Muscle layer of colon (tissue), 2 donors: ENCODE data around the gene NR1H4.

Source experiments
- H3K27ac ChIP-seq: one replicate; pipeline ENCODE4 v1.7.0; 2013; ENCODE audit warnings: low read depth, mild to moderate bottlenecking, low read length, moderate library complexity
- H3K27me3 ChIP-seq, 2 donors: one replicate each; pipeline ENCODE4 v1.7.0; 2013; ENCODE audit warnings: low read length in 2 of 2, mild to moderate bottlenecking in 2 of 2; ENCODE audit not compliant: insufficient read depth in 2 of 2, control insufficient read depth in 1 of 2
- H3K36me3 ChIP-seq: one replicate; pipeline ENCODE4 v1.7.0; 2013; ENCODE audit warnings: mild to moderate bottlenecking, low read length; ENCODE audit not compliant: insufficient read depth
- H3K4me1 ChIP-seq: one replicate; pipeline ENCODE4 v1.7.0; 2013; ENCODE audit warnings: mild to moderate bottlenecking, low read length; ENCODE audit not compliant: insufficient read depth
- H3K4me3 ChIP-seq, 2 donors: one replicate each; pipeline ENCODE4 v1.7.0; 2013; ENCODE audit warnings: low read length in 2 of 2, low read depth in 1 of 2, mild to moderate bottlenecking in 1 of 2, moderate library complexity in 1 of 2
- H3K9ac ChIP-seq: one replicate; pipeline ENCODE4 v1.7.0; 2013; ENCODE audit warnings: low read length
- H3K9me3 ChIP-seq: one replicate; pipeline ENCODE4 v1.7.0; 2013; ENCODE audit warnings: mild to moderate bottlenecking, low read length
- donor health status: abdominal sarcoma.
- donor health status: Adenocarcinoma of cecum.

The NR1H4 gene

DNA sequence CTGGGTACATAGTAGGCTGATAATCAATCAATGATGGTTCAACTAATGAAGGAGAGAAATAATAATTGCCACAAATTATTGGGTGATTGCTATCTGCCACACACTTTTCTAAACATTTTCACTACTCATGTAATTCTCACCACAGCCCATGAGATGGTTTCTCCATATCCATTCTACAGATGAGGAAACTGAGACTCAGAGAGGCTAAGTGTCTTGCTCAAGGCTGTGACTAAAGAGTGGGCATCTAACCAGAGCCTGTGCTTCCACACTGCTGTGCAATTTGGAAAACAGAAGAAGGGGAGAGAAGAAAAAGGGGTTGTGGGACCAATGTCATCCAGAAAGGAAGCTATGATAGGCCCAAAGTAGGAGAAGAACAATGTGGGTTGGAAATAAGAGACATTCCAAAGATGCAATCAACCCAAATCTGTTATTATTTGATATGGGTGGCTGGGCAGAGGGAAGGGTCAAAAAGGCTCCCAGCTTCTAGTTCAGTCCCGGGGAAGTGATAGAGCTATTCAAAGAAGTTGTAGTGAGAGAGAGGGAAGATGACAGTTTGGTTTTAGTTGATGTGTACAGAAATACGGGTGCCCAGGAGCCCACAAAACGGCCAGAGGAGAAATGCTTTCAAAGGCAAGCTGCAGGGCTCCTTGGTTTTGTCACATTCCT is 483 bp upstream of the NR1H4 start:
- Histone ChIP-seq H3K4me3 (no peak overlapping the region), H3K4me1 (peaks cover 4% of the 10 kb centered on the region), H3K27ac (no peak overlapping the region), H3K36me3 (no peaks in the 10 kb centered on the region), H3K9me3 (no peaks in the 10 kb centered on the region), H3K9ac (no peak overlapping the region), H3K27me3 (no peaks in the 10 kb centered on the region)

DNA sequence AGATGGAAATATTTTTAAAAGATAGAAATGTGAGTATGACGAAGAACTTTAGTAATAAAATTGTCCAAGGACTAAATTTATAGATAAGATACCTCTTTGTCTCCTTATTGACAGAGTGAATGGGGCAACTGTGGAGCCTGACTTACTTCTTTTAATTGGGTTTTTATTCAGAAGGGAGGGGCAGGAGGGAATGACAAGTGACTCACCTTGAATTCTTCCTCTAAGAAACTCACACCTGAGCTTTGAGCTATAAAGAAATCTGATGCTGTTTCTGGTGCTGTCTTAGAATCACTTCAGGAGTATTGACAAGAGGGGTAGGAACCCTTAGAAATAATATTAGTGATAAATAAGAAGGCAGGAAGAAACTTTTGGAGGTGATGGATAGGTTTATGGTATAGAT is 951 bp downstream of the NR1H4 start:
- peaks cover 4% of the 10 kb centered on the region for H3K4me1 ChIP-seq
- no peak overlapping the region for H3K9ac ChIP-seq
- no peaks in the 10 kb centered on the region for H3K36me3 ChIP-seq
- no peak overlapping the region for H3K27ac ChIP-seq
- no peaks in the 10 kb centered on the region for H3K9me3 ChIP-seq
- no peak overlapping the region for H3K4me3 ChIP-seq
- H3K27me3 ChIP-seq: no peaks in the 10 kb centered on the region

- no peaks in the 10 kb centered on the region for H3K36me3 ChIP-seq
- H3K9ac ChIP-seq: no peak overlapping the region
These were observed 2.5 kb downstream of the NR1H4 start for GRCh38 chr12:100476013-100476751.

DNA sequence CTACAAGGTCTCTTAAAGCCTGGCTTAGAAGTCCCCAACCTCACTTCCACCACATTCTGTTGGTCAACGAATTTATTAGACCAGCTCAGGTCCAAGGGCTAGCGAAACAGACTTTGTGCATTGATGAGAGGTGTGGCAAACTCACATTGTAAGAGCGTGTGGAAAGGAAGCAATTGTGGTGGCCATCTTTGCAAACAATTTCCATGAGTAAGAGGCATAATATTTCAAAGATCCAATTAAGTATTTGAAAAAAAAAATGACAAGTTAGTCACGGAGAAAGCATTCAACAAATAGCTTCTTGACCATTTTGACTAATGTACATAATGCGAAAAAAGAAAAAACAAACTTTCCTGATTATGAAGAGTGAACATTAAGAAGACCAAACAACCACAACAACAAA is 7.4 kb downstream of the NR1H4 start:
- Histone ChIP-seq H3K27me3 (no peaks in the 10 kb centered on the region), H3K4me1 (no peaks in the 10 kb centered on the region), H3K27ac (no peak overlapping the region), H3K4me3 (no peak overlapping the region), H3K9me3 (no peaks in the 10 kb centered on the region), H3K36me3 (no peaks in the 10 kb centered on the region), H3K9ac (no peak overlapping the region)

More at GRCh38 chr12:100476013-100476751, 2.5 kb downstream of the NR1H4 start:
- Histone ChIP-seq H3K27ac (no peak overlapping the region), H3K9me3 (no peaks in the 10 kb centered on the region), H3K4me1 (peaks cover 4% of the 10 kb centered on the region), H3K27me3 (no peaks in the 10 kb centered on the region), H3K4me3 (no peak overlapping the region)

- H3K27me3 ChIP-seq: no peaks in the 10 kb centered on the region
- H3K9ac ChIP-seq: no peak overlapping the region
- no peak overlapping the region for H3K4me3 ChIP-seq
- peaks cover 7% of the 10 kb centered on the region for H3K4me1 ChIP-seq
- no peaks in the 10 kb centered on the region for H3K36me3 ChIP-seq
- no peaks in the 10 kb centered on the region for H3K9me3 ChIP-seq
- no peak overlapping the region for H3K27ac ChIP-seq
These were observed 10.7 kb downstream of the NR1H4 start for GRCh38 chr12:100484183-100484886.

DNA sequence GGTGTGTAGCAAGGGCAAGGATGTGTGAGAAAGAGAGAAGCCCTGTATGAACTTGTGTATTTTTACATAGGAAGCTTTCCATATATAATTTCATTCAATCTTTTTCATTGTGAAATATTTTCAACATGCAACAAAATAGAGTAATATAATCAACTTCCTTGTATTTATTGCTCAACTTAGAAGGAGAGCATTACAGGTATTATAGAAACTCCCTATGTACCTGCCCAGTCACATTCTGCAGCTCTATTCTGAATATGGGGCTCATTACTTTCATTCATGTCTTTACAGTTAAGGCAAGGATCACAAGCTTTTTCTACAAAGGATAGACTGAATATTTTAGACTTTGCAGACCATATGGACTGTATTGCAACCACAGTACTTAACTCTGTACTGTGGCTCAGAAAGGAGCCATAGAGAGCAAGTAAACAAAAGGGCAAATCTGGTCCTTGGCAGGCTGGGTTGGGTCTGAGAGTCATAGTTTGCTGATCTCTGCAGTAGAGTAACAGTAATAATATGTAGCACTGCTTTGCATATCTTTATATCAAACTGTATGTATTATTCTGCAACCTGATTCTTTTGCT is 11.3 kb downstream of the NR1H4 start:
- H3K27me3 ChIP-seq: no peaks in the 10 kb centered on the region
- no peaks in the 10 kb centered on the region for H3K36me3 ChIP-seq
- no peaks in the 10 kb centered on the region for H3K9me3 ChIP-seq
- peaks cover 13% of the 10 kb centered on the region for H3K4me1 ChIP-seq
- H3K9ac ChIP-seq: no peak overlapping the region
- no peak overlapping the region for H3K4me3 ChIP-seq
- H3K27ac ChIP-seq: no peak overlapping the region

DNA sequence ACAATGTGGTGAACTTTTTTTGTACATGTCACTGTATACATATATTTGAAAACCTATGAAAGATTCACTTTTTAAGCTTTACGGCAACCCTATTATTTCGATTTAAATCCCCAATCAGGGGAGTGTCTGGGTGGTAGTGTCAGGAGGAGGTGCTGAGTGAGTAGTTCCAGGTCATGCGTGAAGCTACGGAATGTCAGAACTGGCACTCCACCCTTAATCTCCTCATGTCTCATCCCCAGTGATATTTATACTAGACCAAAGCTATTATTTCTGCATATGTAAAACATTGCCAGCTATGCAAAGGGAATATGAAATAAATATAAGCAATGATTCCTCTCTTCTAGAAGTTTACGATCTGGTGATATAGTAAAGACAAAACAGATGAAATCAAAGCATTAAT is 12.3 kb downstream of the NR1H4 start:
- Histone ChIP-seq H3K4me3 (no peak overlapping the region), H3K27me3 (no peaks in the 10 kb centered on the region), H3K4me1 (peaks cover 17% of the 10 kb centered on the region), H3K36me3 (no peaks in the 10 kb centered on the region), H3K9me3 (no peaks in the 10 kb centered on the region), H3K9ac (no peak overlapping the region), H3K27ac (no peak overlapping the region)

- no peaks in the 10 kb centered on the region for H3K9me3 ChIP-seq
- no peaks in the 10 kb centered on the region for H3K36me3 ChIP-seq
- peaks cover 17% of the 10 kb centered on the region for H3K4me1 ChIP-seq
- H3K27ac ChIP-seq: no peak overlapping the region
- no peak overlapping the region for H3K9ac ChIP-seq
- no peak overlapping the region for H3K4me3 ChIP-seq
- H3K27me3 ChIP-seq: no peaks in the 10 kb centered on the region
These were observed 15.7 kb downstream of the NR1H4 start for GRCh38 chr12:100489251-100489820.

DNA sequence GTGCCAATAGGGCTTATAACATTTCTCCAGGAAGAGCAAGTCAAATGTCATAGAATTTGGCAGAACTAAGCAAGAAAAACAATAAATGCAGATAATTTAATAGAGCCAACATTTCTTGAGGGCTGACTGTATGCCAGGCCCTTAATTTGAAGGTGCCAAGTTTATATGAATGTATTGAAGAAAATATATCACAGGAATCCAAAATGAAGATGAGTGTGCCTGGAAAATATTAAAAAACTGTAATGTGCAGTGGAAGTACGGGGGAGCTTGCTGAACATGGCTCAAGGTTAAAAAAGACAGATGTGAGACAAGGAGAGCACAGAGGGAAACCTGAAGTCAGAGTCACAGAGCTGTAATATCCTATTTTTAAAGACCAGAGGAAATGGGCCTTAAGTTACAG is 16.4 kb downstream of the NR1H4 start:
- Histone ChIP-seq H3K36me3 (no peaks in the 10 kb centered on the region), H3K9ac (no peak overlapping the region), H3K4me3 (no peak overlapping the region), H3K27me3 (no peaks in the 10 kb centered on the region), H3K9me3 (no peaks in the 10 kb centered on the region), H3K27ac (no peak overlapping the region), H3K4me1 (peaks cover 17% of the 10 kb centered on the region)

- Histone ChIP-seq H3K27ac (no peak overlapping the region), H3K9ac (no peak overlapping the region), H3K27me3 (no peaks in the 10 kb centered on the region), H3K4me3 (no peak overlapping the region), H3K9me3 (no peaks in the 10 kb centered on the region), H3K4me1 (peaks cover 17% of the 10 kb centered on the region), H3K36me3 (no peaks in the 10 kb centered on the region)
These were observed 17.4 kb downstream of the NR1H4 start for GRCh38 chr12:100491104-100491503.

DNA sequence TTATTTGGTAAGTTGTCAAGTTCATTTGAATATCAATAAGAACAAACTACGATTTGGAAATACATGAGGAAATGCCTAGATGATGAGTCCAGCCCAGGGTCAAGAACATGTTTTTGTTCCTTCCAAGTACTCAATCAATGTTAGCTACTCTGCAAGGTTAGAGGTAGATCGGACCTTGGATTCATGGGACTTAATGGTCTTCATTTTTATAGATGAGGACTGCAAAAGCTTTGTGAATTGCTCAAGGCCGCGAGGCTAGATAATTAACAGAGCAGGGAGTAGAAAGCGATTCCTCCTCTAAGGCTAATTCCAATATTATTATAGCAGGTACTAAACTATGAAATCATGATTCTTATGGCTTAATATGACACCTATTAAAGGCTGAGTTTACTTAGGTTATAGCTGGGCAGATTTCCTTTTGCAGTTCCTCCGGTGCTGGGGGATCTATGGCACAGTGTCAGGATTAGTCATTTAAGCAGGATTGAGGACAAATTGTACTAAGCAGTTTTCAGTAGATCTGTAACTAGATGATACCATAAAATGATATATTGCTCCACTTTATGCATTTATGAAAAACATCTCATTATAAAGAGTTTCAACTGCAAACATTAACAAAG is 19.8 kb downstream of the NR1H4 start:
- Histone ChIP-seq H3K9me3 (no peaks in the 10 kb centered on the region), H3K27ac (no peak overlapping the region), H3K36me3 (no peaks in the 10 kb centered on the region), H3K4me3 (no peak overlapping the region), H3K9ac (no peak overlapping the region), H3K4me1 (peaks cover 17% of the 10 kb centered on the region), H3K27me3 (no peaks in the 10 kb centered on the region)
